LoVo (cell line): Measurements from ENCODE around the gene MRO.
"Not testable (repeated sequence)": the region's sequence is repeated elsewhere in the genome, so short reads cannot be mapped to it uniquely, and the experiment has no call there.

Source experiments
- DNase-seq: peaks from one replicate; pipeline ENCODE4 v3.0.0-alpha.2; 2016; ENCODE audit warnings: low spot score

MRO gene

DNA sequence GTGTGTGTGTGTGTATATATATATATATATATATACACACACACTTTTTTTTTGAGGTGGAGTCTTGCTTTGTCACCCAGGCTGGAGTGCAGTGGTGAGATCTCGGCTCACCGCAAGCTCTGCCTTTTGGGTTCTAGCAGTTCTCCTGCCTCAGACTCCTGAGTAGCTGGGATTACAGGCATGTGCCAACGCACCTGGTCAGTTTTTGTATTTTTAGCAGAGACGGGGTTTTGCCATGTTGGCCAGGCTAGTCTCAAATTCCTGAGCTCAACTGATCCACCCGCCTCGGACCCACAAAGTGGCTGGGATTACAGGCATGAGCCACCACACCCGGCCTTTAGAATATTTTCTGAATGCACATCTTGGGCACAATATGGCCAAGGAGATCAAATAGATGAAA lies 13.7 kb upstream of the MRO start:
- not testable (repeated sequence) for DNase-seq

DNA sequence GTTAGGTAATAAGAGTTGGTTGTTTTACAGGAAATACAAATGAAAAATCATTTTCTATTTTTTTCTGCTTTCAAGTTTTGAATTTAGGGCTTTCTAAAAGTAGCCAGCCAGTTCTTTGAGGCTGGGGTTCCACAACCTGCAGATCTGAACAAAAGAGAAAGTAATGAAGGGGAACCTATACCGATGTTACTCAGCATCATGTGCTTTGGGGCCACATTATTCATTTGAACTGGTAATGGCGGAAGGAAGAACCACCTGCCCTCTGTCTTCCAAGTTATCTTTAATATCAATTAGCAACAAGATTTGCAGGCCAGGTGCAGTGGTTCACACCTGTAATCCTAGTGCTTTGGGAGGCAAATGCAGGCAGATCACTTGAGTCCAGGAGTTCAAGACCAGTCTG lies 12.9 kb upstream of the MRO start:
- DNase-seq: no peak

DNA sequence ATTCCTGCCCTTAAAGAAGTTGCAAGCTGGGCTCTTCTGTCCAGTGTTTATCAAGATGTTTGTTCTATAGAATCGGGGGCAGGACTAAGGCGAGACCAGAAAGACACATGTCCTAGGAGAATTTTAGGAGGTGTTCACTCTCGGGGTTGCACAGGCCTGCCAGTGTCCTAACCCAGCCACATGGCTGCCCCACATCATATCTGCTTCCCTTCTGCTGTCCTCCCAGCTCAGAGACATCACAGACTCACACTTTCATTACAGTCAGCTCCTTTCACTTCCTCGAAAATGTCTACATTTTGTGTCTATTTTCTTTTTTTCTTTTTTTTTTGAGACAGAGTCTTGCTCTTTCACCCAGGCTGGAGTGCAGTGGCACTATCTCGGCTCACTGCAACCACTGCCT lies 10.7 kb upstream of the MRO start:
- no peak for DNase-seq

DNA sequence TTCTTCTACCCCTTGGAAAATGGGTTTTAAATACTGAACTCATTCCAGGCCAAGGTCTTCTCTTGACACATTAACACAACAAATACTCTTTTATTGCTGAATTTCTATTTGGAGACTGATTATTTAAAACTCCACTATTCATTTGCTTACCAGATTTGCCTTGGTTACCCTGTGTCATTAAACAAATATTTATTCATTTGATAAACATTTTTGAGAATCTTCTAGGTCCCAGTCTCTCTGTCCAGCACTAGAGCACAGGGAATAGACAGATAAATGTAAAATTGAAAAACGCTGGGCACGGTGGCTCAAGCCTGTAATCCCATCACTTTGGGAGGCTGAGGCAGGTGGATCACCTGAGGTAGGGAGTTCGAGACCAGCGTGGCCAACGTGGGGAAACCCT lies 9.8 kb upstream of the MRO start:
- DNase-seq: no peak

DNA sequence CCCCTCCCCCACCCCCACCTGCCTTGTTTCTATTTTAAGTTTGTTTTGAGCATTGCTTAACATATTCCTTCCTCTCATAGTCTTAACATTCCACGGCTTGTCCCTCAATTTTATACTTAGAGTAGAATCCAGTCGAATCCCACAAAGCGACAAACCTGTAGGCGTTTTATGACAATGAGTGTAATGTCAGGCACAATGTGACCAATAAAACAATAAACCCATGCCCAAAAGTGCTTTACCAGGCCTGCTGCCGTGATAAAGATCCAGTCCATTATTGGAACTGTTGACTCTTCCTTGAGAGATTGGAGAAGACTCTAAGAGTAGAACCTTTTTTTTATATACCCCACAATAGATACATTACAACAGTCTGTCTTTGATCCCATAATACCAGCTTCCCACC lies 6.2 kb upstream of the MRO start:
- no peak for DNase-seq

DNA sequence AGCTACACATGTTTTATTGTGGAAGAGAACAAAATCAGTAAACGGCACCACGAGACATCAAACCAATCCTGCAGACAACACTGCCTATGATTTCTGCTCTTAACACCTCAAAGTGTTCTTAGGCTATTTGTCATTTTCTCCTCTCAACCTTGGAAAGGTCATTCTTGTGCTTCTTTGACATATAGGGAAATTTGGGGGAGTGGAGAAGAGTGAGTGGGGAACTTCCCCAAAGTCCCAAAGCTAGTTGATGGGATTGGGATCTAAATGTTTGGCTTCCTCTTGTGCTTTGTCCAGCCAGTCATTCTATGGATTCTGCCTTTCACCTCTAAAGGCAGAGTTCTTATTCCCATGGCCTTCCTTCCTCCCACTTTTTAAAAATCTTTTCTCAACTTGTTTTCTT lies 5.8 kb upstream of the MRO start:
- DNase-seq: no peak

DNA sequence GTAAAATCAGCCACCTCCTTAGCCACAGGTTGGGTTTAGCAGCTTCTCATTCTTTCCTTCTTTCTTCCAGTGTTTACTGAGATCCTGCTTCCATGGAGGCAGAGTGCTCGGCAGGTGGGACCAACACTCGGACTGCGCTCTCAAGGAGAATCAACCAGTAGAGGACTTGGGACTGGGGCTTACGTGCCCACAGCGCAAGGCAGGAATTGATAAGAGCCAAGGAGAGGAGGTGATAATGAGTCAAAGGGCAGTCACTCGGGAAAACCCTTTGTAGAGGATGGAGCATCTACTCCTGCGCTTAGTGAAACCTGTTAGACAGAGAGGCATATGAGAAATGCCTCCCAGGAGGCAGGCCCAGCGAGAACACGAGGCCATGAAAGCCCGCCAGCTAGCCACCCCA lies 2.9 kb upstream of the MRO start:
- no peak for DNase-seq

DNA sequence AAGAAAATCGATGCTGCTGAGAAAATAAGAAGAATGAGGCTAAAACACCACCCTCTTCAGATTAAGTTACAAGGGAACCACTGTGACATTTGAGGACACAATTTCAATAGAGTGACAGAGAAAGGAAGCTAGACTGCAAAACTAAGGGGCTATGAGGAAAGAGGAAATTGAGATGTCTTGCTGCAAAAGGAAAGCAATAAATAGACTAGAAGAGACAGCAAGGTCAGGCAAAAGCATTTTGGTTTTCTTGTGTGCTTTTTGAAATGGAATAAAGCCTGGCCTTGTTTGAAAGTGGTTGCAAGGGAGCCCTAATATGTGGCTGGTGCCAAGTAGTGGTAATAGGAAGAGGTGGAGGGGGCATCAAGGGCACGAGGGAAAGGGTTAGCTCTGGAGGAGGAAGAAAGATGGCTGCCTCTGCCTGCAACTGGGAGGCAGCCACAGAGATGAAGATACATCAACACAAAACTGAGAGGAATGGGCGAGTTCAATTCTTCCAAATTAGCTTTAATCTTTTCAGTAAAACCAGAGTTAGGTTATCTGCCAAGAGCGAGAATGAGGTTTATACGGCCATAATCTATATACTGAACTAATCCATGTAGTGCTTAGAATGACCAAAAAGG lies 1.2 kb upstream of the MRO start:
- no peak for DNase-seq

DNA sequence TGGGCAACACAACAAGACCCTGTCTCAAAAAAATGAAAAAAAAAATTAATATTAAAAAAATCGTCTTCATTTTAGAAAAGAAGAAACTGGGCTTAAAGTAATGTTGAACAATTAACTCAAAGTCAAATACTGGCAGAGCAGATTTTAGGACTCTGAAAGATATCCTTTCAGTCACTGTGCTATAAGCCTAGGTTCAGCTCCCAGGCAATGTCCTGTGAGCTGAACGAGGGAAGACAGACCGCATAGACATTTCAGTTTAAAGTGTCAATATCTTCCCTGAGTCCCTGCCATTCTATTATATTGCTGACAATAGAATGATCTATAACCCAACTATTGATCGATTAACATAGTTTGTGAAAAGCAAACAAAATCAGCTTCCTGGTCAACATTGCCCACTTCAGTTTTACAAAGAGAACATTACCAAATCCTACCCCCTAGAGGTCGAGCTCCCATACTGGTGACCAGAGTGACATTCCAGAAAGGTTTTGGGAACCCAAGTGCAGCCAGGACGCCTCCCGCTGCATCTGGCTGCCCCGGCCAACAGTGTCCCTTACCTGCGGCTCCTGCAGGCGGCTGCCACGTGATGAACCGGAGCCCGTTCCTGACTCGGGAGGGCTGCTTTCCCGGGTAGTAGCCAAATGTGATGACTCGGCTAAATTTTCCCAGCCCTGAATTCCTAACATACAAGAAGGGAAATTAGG lies 639 bp downstream of the MRO start:
- DNase-seq: peak; percentile 47

DNA sequence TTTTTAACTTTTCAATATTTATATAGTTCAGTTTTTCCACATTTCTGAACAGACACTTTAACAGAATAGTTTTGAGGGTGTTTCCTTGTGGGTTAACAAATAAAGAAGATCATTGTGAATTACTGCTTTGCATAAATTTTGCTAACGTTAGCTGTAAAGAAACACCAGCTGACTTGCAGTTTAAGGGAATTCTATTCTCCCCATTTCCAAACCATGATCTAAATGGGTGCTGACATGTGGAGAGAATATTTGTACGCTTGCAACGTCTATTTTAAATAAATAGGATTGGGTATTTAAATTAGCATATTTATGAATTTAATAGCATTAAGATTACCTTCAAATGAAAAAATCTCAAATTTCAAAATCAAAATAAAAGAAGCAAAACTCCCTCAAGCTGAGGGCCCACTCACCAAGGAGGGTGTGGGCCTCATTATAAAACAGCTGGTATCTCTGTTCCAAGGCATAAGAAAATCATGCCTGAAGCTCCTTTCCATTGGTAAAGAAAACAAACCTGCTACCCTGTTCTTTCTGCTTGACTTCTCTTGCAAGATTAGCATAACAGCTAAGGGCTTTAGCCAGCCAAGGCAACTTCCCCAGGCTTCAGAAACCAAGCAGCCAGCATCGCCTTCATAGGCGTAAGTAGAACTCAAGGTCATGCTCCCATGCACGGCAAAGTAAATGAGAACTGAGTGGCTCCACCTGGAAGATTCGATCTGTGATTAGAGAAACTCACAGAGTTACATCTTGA lies 3.2 kb downstream of the MRO start:
- no peak for DNase-seq

DNA sequence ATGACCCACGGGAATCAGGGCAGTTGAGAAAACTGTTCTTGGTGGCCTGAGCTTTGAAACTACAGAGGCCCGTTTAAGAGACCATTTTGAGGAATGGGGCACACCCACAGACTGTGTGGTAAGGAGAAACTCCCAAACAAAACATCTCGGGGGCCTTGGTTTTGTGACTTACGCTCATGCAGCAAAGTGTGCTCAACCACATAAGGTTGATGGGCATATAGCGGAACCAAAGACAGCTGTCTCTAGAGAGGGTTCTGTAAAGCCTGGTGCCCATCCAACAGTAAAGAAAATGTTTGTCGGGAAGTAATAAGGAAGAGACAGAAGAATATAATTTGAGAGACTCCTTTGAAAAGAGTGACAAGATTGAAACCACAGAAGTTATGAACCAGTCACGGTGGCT lies 5.4 kb downstream of the MRO start:
- DNase-seq: no peak

DNA sequence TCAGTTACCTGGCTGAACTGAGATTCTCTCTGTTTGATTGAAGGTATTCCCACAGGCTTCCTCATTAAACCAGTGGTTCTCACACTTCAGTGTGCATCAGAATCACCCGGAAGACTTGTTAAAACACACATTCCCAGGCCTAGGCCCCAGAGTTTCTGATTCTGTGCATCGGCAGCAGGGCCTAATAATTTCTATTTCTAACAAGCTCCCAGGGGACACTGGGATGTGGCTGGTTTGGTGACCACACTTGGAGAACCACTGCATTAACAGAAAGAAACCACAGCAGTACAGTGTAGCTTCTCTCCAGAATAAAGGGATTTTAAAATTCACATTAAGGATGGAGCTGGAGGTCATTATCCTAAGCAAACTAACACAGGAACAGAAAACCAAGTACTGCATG lies 6.5 kb downstream of the MRO start:
- DNase-seq: no peak

DNA sequence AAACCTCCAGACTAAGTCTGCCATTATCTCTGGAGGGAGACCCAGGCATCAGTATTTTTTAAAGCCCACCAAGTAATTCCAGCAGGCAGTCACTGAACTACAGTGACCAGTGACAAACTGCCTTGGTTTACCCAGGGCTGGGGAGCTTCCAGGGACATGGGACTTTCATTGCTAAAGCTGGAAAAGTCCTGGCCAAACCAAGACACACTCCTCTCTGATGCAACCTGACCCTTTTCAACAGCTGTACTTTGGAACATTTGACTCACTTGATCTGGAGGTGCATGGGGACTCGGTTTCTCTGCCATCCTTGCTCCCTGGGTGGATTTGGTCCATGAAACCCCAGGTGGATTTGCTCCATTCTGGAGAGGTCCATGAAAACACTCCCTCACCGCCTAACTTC lies 7.0 kb downstream of the MRO start:
- DNase-seq: no peak

DNA sequence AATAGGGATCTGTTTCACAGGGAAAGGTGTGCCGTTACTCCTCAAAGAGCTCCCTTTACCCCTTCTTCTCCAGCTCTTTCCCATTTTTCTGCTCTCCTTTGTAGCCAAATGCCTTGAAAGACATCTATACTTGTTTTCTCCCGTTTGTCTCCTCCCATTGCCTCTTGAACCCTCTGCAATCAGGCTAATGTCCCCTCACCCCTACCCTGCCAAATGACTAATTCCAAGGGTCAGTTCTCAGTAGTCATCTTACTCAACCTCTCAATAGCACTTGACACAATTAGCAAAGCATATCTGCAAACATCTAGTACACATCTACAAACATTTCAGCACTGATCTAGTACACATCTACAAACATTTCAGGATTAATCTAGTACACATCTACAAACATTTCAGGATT lies 12.6 kb downstream of the MRO start:
- DNase-seq: no peak

DNA sequence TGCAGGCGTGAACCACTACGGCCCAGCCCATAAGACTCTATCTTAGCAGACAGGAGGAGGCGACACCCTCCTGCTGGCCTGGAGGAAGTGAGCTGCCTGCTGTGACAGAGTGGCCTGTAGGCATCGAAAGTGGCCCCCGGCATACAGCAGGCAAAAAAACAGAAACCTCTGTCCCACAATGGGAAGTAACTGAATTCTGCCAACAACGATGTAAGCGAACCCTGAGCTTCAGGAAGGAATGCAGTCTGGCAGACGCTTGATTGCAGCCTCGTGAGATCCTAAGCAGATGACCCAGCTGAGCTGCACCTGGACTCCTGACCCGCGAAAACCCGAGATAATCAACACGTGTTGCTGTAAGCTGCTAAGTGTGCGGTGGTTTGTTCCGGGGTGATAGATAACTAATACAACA lies 13.6 kb downstream of the MRO start:
- DNase-seq: no peak

DNA sequence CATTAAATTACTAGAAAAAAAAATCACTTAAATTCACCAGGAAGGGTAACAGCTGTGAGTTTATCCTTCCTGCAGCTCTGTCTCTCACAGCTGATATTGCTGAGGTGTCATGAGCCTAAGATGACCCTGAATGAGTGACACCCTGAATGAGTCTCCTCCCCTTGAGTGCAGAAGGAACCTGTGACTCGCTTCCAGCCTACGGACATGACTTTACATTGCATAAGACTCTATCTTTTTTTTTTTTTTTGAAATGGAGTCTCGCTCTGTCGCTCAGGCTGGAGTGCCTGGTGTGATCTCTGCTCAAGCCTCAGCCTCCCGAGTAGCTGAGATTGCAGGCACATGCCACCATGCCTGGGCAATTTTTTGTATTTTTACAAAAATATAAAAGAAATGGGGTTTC lies 14.1 kb downstream of the MRO start:
- no peak for DNase-seq

DNA sequence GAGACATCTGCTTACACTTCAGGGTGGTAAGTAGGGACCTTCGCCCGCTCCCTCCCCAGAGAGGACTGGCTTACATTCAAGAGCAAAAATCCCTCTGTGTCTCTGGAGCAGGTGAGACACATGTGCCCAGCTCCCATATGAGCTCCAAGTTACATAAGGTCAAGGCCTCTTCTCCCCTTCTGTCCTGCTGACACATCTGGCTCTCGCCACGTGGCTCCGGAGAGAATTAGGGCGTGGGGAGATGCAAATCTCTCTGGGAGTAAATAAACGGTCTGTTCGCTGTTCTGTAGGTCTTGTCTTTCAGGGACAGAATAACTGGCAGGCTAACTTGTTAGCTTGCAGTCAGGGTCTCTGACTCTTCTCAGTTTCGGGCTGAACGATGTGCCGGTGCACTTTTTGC lies 16.2 kb downstream of the MRO start:
- DNase-seq: no peak

DNA sequence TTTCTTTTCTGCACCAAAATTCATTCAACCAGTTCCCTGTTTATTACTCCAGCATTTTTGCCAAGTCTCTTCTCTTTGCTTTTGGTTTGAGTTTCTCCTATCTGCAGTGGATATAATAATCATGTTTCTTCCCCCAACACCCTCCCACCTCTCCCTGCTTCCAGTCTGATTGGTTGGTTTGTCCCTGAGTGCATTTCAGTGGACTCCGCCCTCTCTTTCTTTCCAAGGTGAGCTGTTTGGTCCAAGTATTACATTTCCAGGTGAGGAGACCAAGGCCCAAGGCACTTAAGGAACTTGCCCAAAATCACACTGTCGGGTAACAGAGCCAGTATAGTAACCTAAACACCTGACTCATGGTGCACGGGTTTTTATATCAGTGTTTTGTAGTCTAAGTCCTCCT lies 17.7 kb downstream of the MRO start:
- no peak for DNase-seq

DNA sequence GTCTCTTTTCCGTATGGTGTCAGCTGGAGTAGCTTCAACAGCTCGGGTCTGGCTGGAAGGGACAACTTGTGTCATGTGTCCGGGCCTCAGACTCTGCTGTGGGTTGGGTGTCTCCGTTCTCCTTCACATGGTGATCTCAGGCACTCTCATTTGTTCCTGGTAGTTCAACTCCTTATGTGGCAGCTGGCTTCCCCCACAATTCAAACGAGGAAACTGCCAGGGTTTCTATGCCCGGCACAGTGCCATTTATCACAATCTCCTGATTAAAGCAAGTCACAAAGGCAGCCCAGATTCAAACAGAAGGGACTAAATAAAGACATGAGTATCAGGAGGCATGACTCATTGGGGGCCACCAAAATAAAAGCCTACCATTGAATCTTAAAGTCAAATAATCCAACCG lies 22.7 kb downstream of the MRO start:
- DNase-seq: no peak

DNA sequence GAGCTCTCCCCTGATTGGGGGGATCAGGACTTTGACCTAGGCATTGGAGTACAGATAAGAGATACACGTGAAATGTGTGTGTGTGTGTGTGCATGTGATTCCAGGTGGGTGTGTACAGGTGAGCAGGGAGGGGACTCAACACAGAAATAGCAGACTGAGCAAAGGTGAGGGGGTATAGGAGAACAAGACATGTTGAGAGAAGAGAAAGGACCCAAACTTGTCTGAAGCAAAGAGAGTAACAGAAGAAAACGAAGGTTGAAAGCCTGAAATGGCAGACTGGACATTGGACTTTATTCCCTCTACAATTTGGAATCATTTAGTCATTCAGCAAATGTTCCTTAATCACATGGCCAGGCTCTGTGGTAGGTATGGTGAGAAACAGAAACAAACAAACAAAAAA lies 23.3 kb downstream of the MRO start:
- no peak for DNase-seq

DNA sequence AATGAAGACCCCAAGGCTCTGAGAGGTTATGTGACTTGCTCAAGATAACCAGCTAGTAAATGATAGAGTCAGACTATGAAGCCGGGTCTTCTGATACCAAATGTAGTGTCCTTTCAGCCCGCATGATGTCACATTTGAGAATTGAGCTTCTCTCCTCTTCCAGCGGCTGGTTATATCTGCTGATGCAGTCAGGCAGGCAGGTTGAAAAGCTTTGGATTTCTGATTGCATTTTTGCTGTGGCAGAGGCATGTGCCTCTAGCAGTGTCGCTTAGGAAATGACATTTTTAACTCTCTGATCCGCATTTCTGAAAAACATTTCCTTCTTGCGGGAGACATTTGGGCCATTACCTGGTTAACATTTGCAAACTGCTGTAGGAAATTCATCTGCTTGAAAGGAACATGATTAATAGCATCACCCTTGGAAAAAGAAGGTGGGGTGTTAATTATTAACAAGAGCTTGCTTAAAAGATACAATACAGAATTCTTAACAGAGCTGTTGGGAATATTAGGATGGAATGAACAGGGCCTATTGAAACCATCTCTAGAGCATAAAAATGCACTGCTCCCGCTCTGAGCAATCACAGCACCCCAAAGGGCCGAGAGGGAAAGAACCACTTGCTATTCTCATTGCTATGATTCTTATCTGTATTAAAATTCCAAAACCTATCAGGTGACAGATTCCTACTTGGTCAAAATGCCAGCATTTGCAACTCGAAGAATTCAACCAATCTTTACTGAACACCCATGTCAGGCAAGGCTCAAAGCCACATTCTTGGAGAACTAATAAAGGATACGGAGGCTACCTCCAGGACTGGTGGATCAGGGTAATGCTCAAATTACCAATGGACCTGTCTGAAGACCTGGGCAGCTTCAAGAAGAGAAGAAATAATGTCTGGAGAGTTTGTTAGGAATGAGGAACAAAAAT lies 25.9 kb downstream of the MRO start:
- DNase-seq: no peak

DNA sequence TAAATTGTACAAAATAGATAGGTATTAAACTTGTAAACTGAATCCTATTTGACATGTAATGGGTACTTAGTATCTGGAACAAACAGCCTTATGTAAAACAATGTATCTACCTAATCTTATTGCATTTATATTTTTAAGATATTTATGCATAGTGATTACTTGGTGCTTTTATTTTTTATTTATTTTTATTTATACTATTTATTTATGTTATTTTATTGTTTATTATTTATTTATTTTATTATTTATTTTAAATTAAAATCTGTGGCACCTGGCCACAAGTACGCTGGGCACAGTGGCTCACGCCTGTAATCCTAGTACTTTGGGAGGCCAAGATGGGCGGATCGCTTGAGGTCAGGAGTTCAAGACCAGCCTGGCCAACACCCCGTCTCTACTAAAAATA lies 26.9 kb downstream of the MRO start:
- DNase-seq: no peak
